Cerebellar cortex (tissue), 1 donor: Measurements from ENCODE around the gene EXOC6B.

Experiments
- DNase-seq: peaks from one replicate; pipeline ENCODE4 v3.0.0-alpha.2; 2015; ENCODE audit warnings: low spot score

EXOC6B gene

GRCh38 chr2:72159211-72159993 is 666.4 kb downstream of the EXOC6B start:
- no peak for DNase-seq

- no peak for DNase-seq
Measured at GRCh38 chr2:72157871-72158771, 667.7 kb downstream of the EXOC6B start.

- DNase-seq, result no peak
Measured at GRCh38 chr2:72156872-72157271, 669.0 kb downstream of the EXOC6B start.

- no peak for DNase-seq
Measured at GRCh38 chr2:72155737-72156136, 670.1 kb downstream of the EXOC6B start.

- DNase-seq, result no peak
Measured at GRCh38 chr2:72155151-72155550, 670.7 kb downstream of the EXOC6B start.

GRCh38 chr2:72154386-72154975 is 671.4 kb downstream of the EXOC6B start:
- DNase-seq, result no peak

GRCh38 chr2:72153924-72154323 is 671.9 kb downstream of the EXOC6B start:
- no peak for DNase-seq

- no peak for DNase-seq
Measured at GRCh38 chr2:72153026-72153791, 672.6 kb downstream of the EXOC6B start.

GRCh38 chr2:72150861-72151356 is 674.9 kb downstream of the EXOC6B start:
- no peak for DNase-seq

GRCh38 chr2:72150157-72150860 is 675.5 kb downstream of the EXOC6B start:
- DNase-seq, result peak; percentile 90

GRCh38 chr2:72149556-72150156 is 676.2 kb downstream of the EXOC6B start:
- no peak for DNase-seq

- DNase-seq, result no peak
Measured at GRCh38 chr2:72148837-72149555, 676.8 kb downstream of the EXOC6B start.

- no peak for DNase-seq
Measured at GRCh38 chr2:72148003-72148836, 677.6 kb downstream of the EXOC6B start.

GRCh38 chr2:72147303-72147971 is 678.4 kb downstream of the EXOC6B start, which contains the start of gene CYP26B1:
CYP26B1 (minus strand) TSS chr2:72147862; CDS start chr2:72147834, 28 bp downstream.
- no peak for DNase-seq

- no peak for DNase-seq
Measured at GRCh38 chr2:72146347-72147302, 679.2 kb downstream of the EXOC6B start.

GRCh38 chr2:72145658-72146329 is 680.0 kb downstream of the EXOC6B start:
- no peak for DNase-seq

GRCh38 chr2:72145289-72145657 is 680.6 kb downstream of the EXOC6B start:
- DNase-seq, result peak; percentile 67
